ENCODE data around the gene IL1R1.
"Not testable (repeated sequence)": the region's sequence is repeated elsewhere in the genome, so short reads cannot be mapped to it uniquely, and the experiment has no call there.

Gene IL1R1

DNA sequence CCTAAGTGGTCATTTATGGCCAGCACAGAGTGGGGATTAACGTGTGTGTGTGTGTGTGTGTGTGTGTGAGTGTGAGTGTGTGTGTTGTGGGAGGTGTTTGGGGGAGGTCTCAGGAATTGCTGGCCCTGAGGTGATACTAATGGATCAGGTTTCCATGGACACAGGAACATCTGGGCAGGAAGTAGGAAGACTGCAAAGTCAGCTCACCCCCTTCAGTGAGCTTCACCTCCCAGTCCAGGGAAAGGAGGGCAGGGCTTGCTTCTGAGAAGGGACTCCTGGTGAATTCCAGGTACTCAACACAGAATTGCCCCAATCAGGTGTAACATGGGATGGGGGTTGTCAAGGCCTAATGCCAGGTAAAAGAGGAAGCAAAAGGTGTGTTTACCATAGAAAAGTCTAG, 30.3 kb upstream of the IL1R1 start:
- DNase-seq = no peak

- no peak for DNase-seq
Observed at GRCh38 chr2:102112692-102113665, 29.6 kb upstream of the IL1R1 start.

GRCh38 chr2:102114290-102114721, 28.2 kb upstream of the IL1R1 start:
- no peak for DNase-seq

GRCh38 chr2:102114851-102115497, 27.6 kb upstream of the IL1R1 start:
- no peak for DNase-seq

DNA sequence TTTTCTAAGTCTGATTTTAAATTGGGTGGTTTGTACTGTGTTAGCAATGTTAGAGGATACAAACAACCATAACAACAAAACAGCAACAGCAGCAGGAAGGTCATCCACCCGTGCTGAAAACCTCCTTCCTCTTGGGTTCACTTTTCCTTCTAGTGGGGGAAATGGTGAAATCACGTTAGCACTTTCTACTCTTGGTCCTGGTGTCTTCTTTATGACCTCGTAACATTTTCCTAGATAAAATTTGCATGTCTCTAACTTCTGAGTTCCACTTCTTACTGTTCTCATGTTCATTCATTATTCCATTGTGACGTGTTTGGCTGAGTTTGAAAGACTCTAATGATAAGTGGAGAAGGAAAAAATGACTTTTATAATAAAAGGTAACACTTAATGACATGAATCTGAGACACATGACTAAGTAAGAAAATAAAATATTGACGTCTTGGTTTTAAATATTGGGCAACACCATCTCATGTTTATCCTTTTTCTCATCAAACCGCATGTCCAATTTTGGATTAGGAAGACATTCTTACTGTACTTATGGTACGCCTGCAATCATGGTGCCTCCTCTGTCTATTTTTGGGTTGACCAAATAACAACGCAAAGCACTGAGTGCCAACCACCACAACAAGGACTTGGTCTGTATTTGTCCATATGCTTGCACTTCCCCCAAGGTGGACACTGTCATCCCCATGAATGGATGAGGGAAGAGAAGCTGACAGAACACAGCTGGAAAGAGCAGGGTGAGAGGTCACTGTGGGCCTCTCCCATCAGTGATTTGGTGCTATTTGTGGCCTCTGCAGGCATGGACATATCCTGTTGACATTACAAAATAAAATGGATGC, 25.7 kb upstream of the IL1R1 start:
- no peak for DNase-seq

GRCh38 chr2:102117472-102117858, 25.1 kb upstream of the IL1R1 start:
- DNase-seq = no peak

GRCh38 chr2:102119255-102119654, 23.3 kb upstream of the IL1R1 start:
- DNase-seq = no peak

DNA sequence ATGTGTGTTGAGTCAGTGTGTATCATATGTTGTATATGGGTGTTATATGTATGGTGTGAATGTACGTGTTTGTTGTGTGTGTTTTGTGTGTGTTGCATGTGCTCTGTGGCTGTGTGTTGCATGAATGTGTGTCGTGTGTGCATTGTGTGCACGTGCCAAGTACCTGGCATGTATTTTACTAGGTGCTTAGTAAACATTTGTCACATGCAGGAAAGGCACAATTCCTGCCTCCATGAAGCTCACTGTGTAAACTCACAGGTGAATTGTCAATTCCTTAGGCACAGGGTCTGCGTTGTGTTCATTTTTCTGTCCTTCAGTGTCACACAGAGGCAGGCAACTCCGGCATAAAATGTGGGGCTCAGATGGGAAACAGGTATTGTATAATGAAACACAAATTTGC, 22.3 kb upstream of the IL1R1 start:
- no peak for DNase-seq

- no peak for DNase-seq
Observed at GRCh38 chr2:102120701-102121159, 21.8 kb upstream of the IL1R1 start.

DNA sequence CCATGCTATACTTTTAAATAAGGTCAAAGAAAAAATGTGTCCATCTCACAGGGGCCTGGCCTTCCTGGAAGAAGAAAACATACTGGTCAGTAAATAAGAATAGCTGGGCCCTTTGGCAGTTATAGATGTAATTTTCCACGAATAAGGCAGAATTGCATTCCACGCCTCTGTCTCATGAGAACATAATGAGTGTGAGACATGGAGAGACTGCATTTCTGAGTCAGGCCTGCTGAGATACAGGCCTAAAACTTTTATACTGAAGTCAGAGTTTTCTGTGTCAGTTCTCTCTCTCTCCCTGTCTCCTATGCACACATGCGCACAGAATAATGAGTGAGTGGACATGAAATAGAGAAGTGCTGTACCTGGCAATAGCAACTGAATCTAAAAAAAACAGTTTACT, 20.4 kb upstream of the IL1R1 start:
- DNase-seq = no peak

DNA sequence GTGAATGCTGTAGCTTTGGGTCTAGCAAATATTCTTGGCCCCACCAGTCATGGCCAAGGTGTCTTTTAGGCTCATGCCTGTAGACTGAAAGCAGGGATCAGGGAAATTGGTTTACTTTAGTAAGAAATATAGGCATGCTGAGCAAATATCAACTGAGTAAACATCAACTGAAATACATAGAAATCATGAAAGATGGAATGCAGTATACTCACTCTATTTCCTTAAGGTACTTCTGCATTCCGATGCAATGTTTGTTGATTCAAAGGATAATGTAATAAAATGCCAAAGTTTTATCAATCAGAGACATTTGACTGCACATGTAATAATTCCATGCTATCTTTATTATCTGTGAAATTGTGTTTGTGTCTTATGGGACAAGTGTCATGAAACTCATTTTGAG, 19.6 kb upstream of the IL1R1 start:
- DNase-seq = no peak

GRCh38 chr2:102124421-102124820, 18.1 kb upstream of the IL1R1 start:
- DNase-seq = not testable (repeated sequence)

DNA sequence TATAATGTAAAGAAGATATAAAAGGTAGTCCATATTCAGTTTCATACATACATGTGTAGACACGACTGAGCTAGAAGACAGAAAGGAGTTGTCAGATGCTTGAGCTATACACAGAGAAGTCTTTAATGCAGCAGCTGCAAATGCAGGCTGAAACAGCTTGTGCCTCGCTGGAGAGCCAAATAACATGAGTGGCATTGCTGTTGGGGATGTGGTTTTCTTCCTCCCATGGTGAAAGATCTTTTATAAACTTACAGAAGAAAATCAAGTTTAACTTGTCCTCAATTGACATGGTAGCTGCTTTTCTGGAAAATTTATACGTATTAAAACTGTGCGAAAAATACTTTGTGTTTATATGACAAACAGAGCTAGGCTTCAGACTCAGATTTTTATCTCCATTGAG, 16.4 kb upstream of the IL1R1 start:
- DNase-seq = no peak

DNA sequence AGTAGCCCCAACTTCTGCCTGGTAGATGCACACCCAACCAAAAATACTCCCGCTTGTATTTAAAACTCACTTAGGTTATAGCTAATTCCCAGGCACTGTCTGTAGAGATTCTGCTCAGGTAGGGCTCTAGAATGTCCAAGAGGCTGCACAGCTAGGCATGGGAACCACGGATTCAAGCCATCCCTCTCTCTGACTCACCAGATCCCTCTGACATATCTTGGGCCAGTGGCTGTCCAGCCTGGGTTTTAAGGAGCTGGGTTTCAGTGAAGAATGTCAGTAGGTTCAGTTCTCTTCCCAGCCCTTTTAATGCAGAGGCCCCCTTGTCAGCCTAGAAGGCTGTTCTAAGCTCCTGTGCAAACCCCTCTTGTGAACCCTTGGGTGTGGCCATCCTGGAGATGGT, 15.9 kb upstream of the IL1R1 start:
- no peak for DNase-seq

DNA sequence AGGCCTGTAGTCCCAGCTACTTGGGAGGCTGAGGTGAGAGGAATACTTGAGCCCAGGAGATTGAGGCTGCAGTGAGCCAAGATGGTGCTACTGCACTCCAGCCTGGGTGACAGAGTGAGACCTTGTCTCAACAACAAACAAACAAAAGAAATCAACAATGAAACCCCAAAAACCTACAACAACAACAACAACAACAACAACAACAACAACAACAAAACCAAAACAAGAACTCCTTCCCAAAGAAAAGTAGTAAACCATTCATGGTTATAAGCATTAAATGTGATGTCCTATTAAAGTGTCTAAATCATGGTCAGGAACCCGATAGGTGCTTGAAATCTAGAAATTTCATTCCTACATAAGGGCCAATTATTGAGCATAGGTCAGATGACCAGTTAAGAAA, 13.5 kb upstream of the IL1R1 start:
- DNase-seq = no peak

DNA sequence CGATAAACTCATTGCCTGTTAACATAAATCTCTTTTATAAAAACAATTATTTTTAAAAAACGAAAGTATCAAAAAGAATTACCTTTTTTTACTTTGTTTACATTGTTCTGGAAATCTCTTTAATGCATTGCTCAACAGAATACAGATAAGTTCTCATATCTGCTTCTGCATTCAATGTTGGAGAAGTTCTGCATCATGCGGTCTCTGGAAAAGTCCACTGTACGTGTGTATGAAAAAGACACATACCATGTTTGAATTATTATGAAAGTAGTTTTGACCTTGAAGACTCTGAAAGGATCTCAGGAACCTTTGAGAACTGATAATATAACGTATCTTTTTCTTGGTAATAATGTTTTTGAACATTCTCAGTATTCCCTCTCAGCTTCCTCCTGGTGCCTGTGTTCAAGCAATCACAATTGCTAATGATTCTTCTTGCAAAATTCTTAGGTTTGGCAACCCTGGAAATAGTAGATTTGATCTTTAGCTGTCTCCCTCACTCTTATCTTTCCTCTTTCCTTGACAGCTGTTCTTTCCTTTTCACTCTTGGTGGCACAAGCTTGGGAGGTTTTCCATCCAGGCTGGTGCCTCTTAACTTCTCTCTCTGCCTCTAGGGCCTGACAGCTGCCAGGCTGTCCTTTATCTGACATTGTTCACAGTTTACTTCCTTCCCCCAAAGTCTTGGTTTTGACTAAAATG, 12.4 kb upstream of the IL1R1 start:
- no peak for DNase-seq

- no peak for DNase-seq
Observed at GRCh38 chr2:102130647-102130991, 11.9 kb upstream of the IL1R1 start.

DNA sequence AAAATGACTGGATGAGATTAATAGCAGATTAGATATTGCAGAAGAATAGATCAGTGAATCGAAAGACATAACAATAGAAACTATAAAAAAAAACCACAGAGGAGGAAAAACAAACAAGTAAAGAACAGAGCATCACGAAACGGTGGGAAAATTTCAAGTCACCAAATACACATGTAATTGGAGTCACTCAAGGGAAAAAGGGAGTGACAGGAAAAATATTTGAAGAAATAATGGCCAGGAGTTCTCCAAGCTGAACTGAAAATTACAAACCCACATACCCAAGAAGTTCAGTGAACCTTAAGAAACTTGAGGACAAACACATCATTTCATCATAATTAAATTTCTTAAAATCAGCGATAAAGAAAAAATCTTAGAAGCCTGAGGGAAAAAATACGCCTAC, 11.0 kb upstream of the IL1R1 start:
- DNase-seq = no peak

DNA sequence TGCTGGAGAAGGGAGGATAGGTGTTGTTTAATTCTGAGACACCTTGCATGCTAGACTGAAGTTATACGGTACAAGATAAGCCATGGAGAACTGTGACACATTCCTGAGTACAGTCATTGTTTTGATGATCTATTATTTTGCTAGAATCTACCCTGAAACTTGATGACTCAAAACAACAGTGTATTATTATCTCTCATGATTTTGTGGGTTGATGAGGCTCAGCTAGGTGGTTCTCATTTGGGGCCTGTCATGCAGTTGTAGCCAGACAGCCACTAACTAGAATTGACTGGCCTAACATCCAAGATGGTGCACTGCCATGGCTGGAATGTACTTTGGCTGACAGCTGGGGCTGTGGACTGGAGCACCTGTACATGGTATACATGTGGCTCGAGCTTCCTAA, 5.4 kb upstream of the IL1R1 start:
- peak; percentile 74 for DNase-seq

GRCh38 chr2:102138331-102138730, 4.2 kb upstream of the IL1R1 start:
- DNase-seq = no peak

- no peak for DNase-seq
Observed at GRCh38 chr2:102139851-102140250, 2.7 kb upstream of the IL1R1 start.

DNA sequence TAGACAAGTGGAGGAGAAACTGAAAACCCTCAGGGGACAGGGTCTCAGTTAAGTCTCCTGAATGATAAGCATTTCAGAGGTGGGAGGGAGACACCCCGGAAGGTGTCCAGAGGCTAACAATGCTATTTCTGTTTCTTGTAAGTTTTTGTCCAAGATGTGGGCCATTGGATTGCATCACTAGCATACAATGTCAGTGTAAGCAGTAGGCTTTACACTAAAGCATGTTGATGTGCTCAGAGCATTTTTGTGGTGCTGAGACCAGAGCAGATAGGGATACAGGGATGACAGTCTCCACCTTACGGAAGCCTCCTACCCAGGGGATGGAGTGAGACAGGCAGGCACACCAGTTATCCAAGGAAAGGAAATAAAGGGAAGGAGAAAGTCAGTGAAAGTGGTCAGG, 2.2 kb upstream of the IL1R1 start:
- DNase-seq = no peak
